ENCODE results near the gene GALNT3. TPM values are rescaled to one million over a fixed set of nuclear protein-coding genes. Genes with fewer than 3 reads are reported as not detected.

The GALNT3 gene
- total RNA-seq, 2 experiments from 2014 or later: 3.2 to 4.1 TPM

- Mint-ChIP-seq H3K36me3 (no peaks in the 10 kb centered on the region), H3K9me3 (peaks cover under 1% of the 10 kb centered on the region), H3K4me3 (no peak overlapping the region), H3K4me1 (ENCODE audit: low read depth) (peaks cover 6% of the 10 kb centered on the region), H3K27ac (no peak overlapping the region), H3K27me3 (no peaks in the 10 kb centered on the region)
- ChIA-PET CTCF (no interaction called here), POLR2A (no interaction called here)
- intact Hi-C loops (cut with micrococcal nuclease): no loop called here
- no peak for DNase-seq
Measured at GRCh38 chr2:165773684-165774083, 20.4 kb downstream of the GALNT3 start.

DNA sequence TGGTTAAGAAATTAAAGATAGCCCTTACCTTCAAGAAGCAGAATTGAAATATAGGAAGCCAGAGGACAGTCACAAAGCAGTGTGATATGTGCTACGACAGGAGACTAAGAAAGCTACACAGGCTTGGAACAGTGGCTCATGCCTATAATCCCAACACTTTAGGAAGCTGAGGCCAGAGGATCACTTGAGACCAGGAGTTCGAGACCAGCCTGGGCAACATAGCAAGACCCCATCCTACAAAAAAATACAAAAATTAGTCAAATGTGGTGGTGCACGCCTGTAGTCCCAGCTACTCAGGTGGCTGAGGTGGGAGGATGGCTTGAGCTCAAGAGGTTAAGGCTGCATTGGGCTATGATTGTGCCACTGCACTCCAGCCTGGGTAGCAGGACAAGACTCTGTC is 21.9 kb downstream of the GALNT3 start:
- H3K27me3 Mint-ChIP-seq: no peaks in the 10 kb centered on the region
- no peaks in the 10 kb centered on the region for H3K36me3 Mint-ChIP-seq
- no peak overlapping the region for H3K27ac Mint-ChIP-seq
- intact Hi-C loops (cut with micrococcal nuclease): no loop called here
- no peak for DNase-seq
- H3K4me3 Mint-ChIP-seq: no peak overlapping the region
- H3K4me1 Mint-ChIP-seq (ENCODE audit: low read depth): no peaks in the 10 kb centered on the region
- ChIA-PET CTCF (interaction anchor here (1.0 kb wide), 1 partner anchor 10 kb away, joined by 3 read pairs; no protein-coding TSS in a partner anchor), POLR2A (no interaction called here)
- H3K9me3 Mint-ChIP-seq: no peaks in the 10 kb centered on the region

DNA sequence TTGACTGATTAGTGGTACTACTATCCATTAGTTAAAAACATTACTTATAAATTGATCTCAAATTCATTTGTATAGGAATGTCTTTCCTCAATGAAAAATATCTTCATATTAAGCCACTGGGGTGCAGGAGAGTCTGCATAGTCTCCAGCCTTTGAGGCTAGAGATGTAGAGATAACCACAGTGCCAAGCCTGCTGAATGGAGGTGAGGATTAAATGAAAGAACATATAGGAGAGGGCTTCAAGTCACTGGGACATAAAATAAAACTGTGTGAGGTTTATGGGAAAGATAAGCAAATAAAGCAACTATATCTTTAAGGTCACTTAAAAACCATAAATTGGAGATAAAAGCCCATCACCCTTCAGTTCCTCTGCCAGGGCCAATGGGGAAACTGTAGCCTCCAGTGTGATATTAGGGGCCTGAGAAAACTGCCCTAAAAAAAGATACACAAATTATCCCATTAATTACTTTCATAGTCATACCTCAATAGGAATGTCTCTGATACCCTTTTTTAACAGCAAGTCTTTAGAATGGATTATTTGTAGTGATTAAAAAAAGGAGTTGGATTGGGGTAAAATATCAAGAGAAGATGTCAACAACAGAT is 27.6 kb downstream of the GALNT3 start:
- no peak for DNase-seq
- no peaks in the 10 kb centered on the region for H3K4me1 Mint-ChIP-seq (ENCODE audit: low read depth)
- no peaks in the 10 kb centered on the region for H3K9me3 Mint-ChIP-seq
- no peaks in the 10 kb centered on the region for H3K27me3 Mint-ChIP-seq
- CTCF ChIA-PET: no interaction called here
- POLR2A ChIA-PET: no interaction called here
- H3K36me3 Mint-ChIP-seq: no peaks in the 10 kb centered on the region
- no peak overlapping the region for H3K4me3 Mint-ChIP-seq
- no peak overlapping the region for H3K27ac Mint-ChIP-seq
- intact Hi-C loops (cut with micrococcal nuclease): no loop called here

DNA sequence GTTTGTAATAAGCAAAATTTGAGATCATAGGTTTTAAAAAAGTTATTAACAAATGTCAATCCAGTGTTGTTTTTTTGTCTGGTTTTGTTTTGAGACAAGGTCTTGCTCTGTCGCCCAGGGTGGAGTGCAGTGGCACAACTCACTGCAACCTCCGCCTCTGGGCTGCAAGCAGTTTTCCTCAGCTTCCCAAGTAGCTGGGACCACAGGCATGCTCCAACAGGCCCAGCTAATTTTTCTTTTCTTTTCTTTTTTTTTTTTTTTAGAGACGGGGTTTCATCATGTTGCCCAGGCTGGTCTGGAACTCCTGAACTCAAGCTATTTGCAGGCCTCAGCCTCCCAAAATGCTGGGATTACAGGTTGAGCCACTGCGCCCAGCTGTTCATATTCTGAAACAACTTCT is 31.3 kb downstream of the GALNT3 start:
- H3K4me3 Mint-ChIP-seq: no peak overlapping the region
- CTCF ChIA-PET: no interaction called here
- no peaks in the 10 kb centered on the region for H3K9me3 Mint-ChIP-seq
- intact Hi-C loops (cut with micrococcal nuclease): no loop called here
- no peaks in the 10 kb centered on the region for H3K36me3 Mint-ChIP-seq
- no peaks in the 10 kb centered on the region for H3K27me3 Mint-ChIP-seq
- H3K27ac Mint-ChIP-seq: no peak overlapping the region
- H3K4me1 Mint-ChIP-seq (ENCODE audit: low read depth): no peaks in the 10 kb centered on the region
- DNase-seq: no peak
- POLR2A ChIA-PET: no interaction called here

- H3K27ac Mint-ChIP-seq: no peak overlapping the region
- no peaks in the 10 kb centered on the region for H3K36me3 Mint-ChIP-seq
- H3K27me3 Mint-ChIP-seq: no peaks in the 10 kb centered on the region
- ChIA-PET CTCF (no interaction called here), POLR2A (no interaction called here)
- intact Hi-C loops (cut with micrococcal nuclease): no loop called here
- H3K9me3 Mint-ChIP-seq: no peaks in the 10 kb centered on the region
- DNase-seq: no peak
- no peak overlapping the region for H3K4me3 Mint-ChIP-seq
- H3K4me1 Mint-ChIP-seq (ENCODE audit: low read depth): no peaks in the 10 kb centered on the region
Measured at GRCh38 chr2:165757906-165758675, 36.0 kb downstream of the GALNT3 start.

- H3K27me3 Mint-ChIP-seq: no peaks in the 10 kb centered on the region
- no peaks in the 10 kb centered on the region for H3K36me3 Mint-ChIP-seq
- intact Hi-C loops (cut with micrococcal nuclease): no loop called here
- ChIA-PET POLR2A (no interaction called here), CTCF (no interaction called here)
- no peak overlapping the region for H3K27ac Mint-ChIP-seq
- no peaks in the 10 kb centered on the region for H3K4me1 Mint-ChIP-seq (ENCODE audit: low read depth)
- H3K4me3 Mint-ChIP-seq: no peak overlapping the region
- H3K9me3 Mint-ChIP-seq: no peaks in the 10 kb centered on the region
- DNase-seq: no peak
Measured at GRCh38 chr2:165746501-165746900, 47.5 kb downstream of the GALNT3 start.

- no peaks in the 10 kb centered on the region for H3K9me3 Mint-ChIP-seq
- no peaks in the 10 kb centered on the region for H3K4me1 Mint-ChIP-seq (ENCODE audit: low read depth)
- no peak overlapping the region for H3K4me3 Mint-ChIP-seq
- CTCF ChIA-PET: no interaction called here
- POLR2A ChIA-PET: no interaction called here
- no peaks in the 10 kb centered on the region for H3K36me3 Mint-ChIP-seq
- H3K27ac Mint-ChIP-seq: no peak overlapping the region
- H3K27me3 Mint-ChIP-seq: no peaks in the 10 kb centered on the region
- intact Hi-C loops (cut with micrococcal nuclease): no loop called here
- DNase-seq: no peak
Measured at GRCh38 chr2:165745916-165746315, 48.1 kb downstream of the GALNT3 start.

GRCh38 chr2:165743442-165743841 is 50.6 kb downstream of the GALNT3 start:
- Mint-ChIP-seq H3K27me3 (no peaks in the 10 kb centered on the region), H3K4me1 (ENCODE audit: low read depth) (no peaks in the 10 kb centered on the region), H3K4me3 (no peak overlapping the region), H3K9me3 (no peaks in the 10 kb centered on the region), H3K36me3 (no peaks in the 10 kb centered on the region), H3K27ac (no peak overlapping the region)
- DNase-seq: no peak
- ChIA-PET POLR2A (no interaction called here), CTCF (no interaction called here)
- intact Hi-C loops (cut with micrococcal nuclease): no loop called here

- intact Hi-C loops (cut with micrococcal nuclease): no loop called here
Measured at GRCh38 chr2:165725421-165725820, 68.6 kb downstream of the GALNT3 start.

GRCh38 chr2:165720511-165720910 is 73.5 kb downstream of the GALNT3 start:
- DNase-seq: no peak
- POLR2A ChIA-PET: no interaction called here
- Mint-ChIP-seq H3K27me3 (peaks cover 10% of the 10 kb centered on the region), H3K4me1 (ENCODE audit: low read depth) (no peaks in the 10 kb centered on the region), H3K9me3 (no peaks in the 10 kb centered on the region), H3K27ac (no peak overlapping the region), H3K4me3 (no peak overlapping the region), H3K36me3 (no peaks in the 10 kb centered on the region)
- CTCF ChIA-PET: no interaction called here
- intact Hi-C loops (cut with micrococcal nuclease): no loop called here

More at GRCh38 chr2:165725421-165725820, 68.6 kb downstream of the GALNT3 start:
- Mint-ChIP-seq H3K27me3 (peaks cover 8% of the 10 kb centered on the region), H3K4me1 (ENCODE audit: low read depth) (no peaks in the 10 kb centered on the region), H3K4me3 (no peak overlapping the region), H3K27ac (no peak overlapping the region), H3K36me3 (no peaks in the 10 kb centered on the region), H3K9me3 (no peaks in the 10 kb centered on the region)
- no peak for DNase-seq
- POLR2A ChIA-PET: no interaction called here
- CTCF ChIA-PET: no interaction called here

DNA sequence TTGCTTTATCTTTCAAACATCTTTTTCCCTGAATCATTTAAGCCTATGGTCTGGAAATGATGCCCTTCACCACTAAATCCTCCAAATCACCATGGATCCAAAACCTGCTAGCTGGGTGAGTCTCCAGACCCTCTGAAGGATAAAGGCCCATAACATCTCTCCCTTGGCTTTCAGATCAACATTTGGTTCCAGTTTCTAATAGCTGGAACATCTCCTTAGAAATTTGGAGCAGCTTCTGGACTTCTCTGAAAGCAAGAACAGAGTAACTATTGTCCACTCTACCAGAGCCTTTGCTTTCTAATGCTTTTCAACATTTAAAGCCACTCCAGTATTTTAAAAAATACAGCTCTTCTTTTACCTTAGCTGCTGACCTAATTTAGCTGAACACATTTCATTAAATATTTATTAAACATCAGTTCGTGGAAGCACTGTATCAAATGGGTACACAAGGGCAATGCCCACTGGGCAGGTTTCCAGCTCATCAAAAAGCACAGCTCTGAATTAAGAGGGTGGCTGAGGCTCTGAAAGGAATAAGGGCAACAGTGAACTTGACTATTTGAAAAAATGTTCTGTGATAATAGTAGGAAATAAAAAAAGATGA is 75.3 kb downstream of the GALNT3 start:
- H3K36me3 Mint-ChIP-seq: no peaks in the 10 kb centered on the region
- POLR2A ChIA-PET: no interaction called here
- peaks cover 7% of the 10 kb centered on the region for H3K27me3 Mint-ChIP-seq
- no peak overlapping the region for H3K27ac Mint-ChIP-seq
- DNase-seq: no peak
- H3K4me1 Mint-ChIP-seq (ENCODE audit: low read depth): no peaks in the 10 kb centered on the region
- H3K9me3 Mint-ChIP-seq: no peaks in the 10 kb centered on the region
- intact Hi-C loops (cut with micrococcal nuclease): no loop called here
- CTCF ChIA-PET: no interaction called here
- H3K4me3 Mint-ChIP-seq: no peak overlapping the region

DNA sequence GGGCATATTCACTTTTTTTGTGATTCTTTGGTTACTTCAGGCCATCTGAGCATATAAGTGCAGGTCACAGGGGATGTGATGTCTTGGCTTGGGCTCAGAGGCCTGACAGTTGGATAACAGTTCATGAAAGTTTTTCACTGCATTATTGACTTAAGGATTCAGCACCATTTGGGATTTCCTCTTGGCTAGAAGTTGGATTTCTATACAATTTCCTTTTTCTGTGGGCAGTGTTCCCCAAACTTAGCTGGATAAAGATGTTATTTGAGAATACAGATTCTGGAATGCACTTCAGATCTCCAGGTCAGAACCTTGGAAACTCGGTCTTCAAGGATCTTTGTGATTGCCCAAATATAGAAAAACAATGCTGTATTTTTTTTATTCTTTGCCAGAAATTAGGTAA is 78.0 kb downstream of the GALNT3 start:
- H3K9me3 Mint-ChIP-seq: no peaks in the 10 kb centered on the region
- H3K4me3 Mint-ChIP-seq: no peak overlapping the region
- ChIA-PET POLR2A (no interaction called here), CTCF (no interaction called here)
- DNase-seq: no peak
- H3K27ac Mint-ChIP-seq: no peak overlapping the region
- intact Hi-C loops (cut with micrococcal nuclease): no loop called here
- peaks cover 1% of the 10 kb centered on the region for H3K27me3 Mint-ChIP-seq
- H3K36me3 Mint-ChIP-seq: no peaks in the 10 kb centered on the region
- H3K4me1 Mint-ChIP-seq (ENCODE audit: low read depth): no peaks in the 10 kb centered on the region

- intact Hi-C loops (cut with micrococcal nuclease): no loop called here
- no peaks in the 10 kb centered on the region for H3K4me1 Mint-ChIP-seq (ENCODE audit: low read depth)
- H3K27me3 Mint-ChIP-seq: peaks cover 6% of the 10 kb centered on the region
- peaks cover 3% of the 10 kb centered on the region for H3K9me3 Mint-ChIP-seq
- no peak overlapping the region for H3K27ac Mint-ChIP-seq
- ChIA-PET CTCF (no interaction called here), POLR2A (no interaction called here)
- no peak for DNase-seq
- H3K4me3 Mint-ChIP-seq: no peak overlapping the region
- H3K36me3 Mint-ChIP-seq: no peaks in the 10 kb centered on the region
Measured at GRCh38 chr2:165706960-165707487, 87.0 kb downstream of the GALNT3 start.

All from activated CD4-positive, alpha-beta memory T cell treated with anti-CD3 and anti-CD28 coated beads for 36 hours (primary cell).